Body of pancreas (tissue), 4 donors: Measurements from ENCODE around the gene ZBBX.

ENCODE experiments used
- POLR2A ChIP-seq, 3 donors: fragments of 450-650 bp; IDR thresholded peaks; one replicate each; pipeline ENCODE4 v1.6.1; 2016; ENCODE audit warnings: antibody characterized with exemption in 3 of 3, mild to moderate bottlenecking in 2 of 3
- TF ChIP-seq, protein P1 (sequence below), 7 experiments: fragments of 450-650 bp in 4 of 7; fragments of 200-600 bp in 3 of 7; sonication (generic) in 3 of 7; IDR thresholded peaks; one replicate each; pipeline ENCODE4 v1.5.1; 2016 to 2019; ENCODE audit warnings: antibody characterized with exemption in 7 of 7

DNA sequence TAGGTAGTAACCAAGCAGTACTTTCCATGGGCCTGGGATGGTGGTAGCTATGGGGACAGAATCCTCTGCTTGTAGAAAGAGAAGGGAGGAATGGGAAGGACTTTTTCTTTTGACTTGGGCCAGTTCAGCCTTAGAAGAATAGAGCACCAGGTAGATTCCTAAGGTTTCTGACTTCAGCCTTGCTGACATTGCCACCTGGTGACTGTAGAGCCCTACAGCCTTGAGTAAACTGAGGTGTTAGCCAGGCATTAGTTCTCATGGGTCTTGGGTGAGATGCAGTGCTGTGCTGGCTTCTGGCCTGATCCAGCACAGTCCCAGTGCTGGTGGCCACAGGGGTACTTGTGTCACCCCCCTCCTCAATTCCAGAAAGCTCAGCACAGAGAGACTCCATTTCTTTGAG lies 171.1 kb downstream of the ZBBX start:
- TF ChIP-seq, protein P1, sequence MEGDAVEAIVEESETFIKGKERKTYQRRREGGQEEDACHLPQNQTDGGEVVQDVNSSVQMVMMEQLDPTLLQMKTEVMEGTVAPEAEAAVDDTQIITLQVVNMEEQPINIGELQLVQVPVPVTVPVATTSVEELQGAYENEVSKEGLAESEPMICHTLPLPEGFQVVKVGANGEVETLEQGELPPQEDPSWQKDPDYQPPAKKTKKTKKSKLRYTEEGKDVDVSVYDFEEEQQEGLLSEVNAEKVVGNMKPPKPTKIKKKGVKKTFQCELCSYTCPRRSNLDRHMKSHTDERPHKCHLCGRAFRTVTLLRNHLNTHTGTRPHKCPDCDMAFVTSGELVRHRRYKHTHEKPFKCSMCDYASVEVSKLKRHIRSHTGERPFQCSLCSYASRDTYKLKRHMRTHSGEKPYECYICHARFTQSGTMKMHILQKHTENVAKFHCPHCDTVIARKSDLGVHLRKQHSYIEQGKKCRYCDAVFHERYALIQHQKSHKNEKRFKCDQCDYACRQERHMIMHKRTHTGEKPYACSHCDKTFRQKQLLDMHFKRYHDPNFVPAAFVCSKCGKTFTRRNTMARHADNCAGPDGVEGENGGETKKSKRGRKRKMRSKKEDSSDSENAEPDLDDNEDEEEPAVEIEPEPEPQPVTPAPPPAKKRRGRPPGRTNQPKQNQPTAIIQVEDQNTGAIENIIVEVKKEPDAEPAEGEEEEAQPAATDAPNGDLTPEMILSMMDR (IDR thresholded peaks at IDR 0.05), result peak in 4 of 7 experiments; percentile 33 to 54 (median 50)
- no peak for TF ChIP-seq POLR2A (IDR thresholded peaks at IDR 0.05)
